Hypothalamus (tissue), 51 donors: ENCODE results near the gene ATP5ME.
"Not testable (repeated sequence)": the region's sequence is repeated elsewhere in the genome, so short reads cannot be mapped to it uniquely, and the experiment has no call there.

ENCODE experiments used
- DNase-seq, 51 donors: peaks; one replicate each; lab custom pipeline; 2025; lab: John Stamatoyannopoulos, UW

Gene ATP5ME

DNA sequence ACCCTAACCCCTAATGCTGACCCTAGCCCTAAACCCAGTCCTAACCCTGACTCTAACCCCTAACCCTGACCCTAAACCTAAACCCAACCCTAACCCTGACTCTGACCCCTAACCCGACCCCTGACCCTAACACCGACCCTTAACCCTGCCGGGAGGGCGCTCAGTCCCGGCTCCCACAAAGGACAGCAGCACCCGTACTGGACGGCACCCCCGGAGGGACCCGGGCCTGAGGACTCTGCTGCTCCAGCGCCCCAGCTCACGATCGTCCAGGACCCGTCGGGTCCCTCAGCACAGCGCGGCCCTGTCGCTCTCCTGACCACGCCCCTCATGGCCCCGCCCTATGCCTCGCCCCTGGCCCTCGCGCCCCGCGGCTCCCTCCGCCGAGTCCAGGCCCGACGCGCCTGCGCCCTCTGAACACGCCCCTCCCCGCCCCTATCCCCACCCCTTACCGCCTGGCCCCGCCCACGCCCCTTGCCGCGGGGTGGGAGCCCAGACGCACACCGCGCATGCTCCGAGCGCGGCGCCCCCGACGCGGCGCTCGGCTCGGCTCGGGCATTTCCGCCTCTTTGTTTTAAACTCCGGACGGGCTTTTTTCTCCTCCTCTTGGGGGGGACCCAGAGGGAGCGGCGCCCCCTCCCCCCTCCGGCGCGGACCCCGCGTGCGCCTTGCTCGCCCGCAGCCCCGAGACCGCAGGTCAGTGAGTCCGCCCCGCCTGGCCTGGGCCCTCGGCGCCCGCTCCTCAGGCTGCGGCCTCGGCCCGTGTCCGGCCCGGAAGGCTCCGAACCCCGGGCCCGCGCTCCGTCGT is 31.4 kb upstream of the ATP5ME start, which contains the start of gene PCGF3:
PCGF3 (plus strand) TSS at position 555 of the 805 bp plus-strand sequence. CDS start 27,849 bp downstream, outside the sequence.
- DNase-seq, result peak; percentile 62 to 97 (median 92)

DNA sequence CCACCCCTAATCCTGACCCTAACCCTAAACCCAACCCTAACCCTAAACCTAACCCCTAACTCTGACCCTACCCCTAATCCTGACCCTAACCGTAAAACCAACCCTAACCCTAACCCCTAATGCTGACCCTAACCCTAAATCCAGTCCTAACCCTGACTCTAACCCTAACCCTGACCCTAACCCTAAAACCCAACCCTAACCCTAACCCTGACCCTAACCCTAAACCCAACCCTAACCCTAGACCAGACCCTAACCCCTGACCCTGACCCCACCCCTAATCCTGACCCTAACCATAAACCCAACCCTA is 30.8 kb upstream of the ATP5ME start:
- no peak for DNase-seq

DNA sequence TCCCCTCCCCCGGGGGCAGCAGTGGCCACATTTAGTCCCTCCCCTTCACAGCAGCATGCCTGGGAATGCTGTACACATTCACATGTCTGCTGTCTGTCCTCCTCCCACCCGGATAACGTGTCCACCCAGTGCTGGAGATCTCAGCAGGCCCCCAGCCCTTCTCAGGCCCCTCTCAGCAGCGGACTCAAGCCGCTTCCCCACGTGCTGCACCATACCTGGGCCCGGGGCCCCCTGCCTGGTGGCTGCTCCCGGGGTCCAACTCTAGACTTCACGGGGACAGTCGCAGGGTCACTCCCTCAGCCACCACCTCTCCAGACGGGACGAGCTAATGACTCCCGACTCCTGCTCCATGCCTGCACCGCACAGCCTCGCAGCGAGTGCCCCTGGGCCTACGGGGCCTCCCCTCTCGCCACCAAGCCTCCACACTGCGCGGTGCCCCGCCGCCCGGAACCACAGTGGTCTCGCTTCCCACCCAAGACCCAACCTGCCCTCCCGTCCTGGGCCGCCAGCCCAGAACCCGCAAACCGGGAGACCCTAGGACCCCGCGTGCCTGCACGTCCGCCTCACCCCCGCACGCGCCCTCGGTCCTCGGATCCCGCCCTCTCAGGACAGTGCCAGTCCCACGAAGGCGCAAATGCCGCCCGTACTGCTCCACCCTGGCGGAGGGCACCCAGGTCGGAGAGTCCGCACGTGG is 30.3 kb upstream of the ATP5ME start:
- no peak for DNase-seq

DNA sequence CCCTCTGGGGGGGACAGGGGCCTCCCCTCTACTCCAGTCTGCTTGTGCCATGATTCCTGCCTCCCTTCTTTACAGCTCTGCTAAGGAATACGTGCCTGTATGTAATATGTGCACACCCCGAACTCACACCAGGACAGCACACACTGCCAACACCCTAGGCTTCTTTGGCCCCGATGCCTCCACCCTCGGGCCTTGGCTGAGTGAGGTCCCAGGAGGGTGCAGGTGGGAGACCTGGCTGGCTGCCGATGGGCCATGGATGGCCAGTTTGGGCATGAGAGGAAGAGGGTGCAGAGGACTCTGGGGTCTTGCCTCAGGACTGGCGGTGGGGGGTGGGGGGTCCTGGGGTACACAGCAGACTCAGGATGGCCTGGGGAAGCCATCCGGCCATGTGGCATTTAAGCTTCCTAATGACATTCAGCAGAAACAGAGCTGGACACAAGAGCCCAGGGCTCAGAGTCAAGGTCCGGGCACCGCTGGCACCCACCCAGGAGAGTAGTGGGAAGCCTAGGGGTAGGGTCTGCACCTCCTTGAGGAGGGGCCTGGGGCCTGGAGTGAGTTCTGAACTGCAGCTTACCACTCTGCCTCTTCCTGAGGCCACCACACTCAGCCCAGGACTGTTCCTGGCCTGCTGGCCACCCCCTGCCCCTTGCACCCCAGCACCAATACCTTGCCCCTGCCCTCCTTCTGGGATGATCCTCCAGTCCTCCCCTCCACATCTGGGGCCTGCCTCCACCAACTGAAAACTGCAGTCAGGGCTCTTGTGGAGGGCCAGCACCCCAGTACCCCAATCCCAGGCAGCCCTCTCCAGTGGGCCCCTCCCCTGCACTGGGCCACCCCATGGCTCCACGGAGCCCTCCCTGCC is 29.5 kb upstream of the ATP5ME start:
- no peak for DNase-seq

DNA sequence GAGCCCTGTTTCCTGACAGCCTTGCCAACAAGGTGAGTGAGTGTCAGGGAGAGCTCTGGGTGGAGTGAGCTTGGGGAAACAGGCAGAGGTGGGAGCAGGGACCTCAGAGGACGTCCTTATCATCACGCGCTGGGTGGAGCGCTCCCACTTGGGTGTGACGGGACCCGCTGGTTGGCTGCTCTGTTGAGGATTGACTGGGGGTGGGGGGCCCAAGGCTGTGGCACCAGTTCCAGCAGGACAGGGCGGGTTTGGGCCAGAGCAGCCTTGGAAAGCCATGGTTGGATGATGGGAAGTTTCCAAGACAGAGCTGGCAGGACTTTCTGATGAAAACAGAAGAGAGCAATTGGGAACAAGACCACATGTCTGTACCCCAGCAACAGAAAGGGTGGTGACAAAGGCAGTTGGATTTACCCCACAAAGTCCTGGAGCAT is 28.6 kb upstream of the ATP5ME start:
- peak in 3 of 51 donors; percentile 5 to 36 (median 19) for DNase-seq

DNA sequence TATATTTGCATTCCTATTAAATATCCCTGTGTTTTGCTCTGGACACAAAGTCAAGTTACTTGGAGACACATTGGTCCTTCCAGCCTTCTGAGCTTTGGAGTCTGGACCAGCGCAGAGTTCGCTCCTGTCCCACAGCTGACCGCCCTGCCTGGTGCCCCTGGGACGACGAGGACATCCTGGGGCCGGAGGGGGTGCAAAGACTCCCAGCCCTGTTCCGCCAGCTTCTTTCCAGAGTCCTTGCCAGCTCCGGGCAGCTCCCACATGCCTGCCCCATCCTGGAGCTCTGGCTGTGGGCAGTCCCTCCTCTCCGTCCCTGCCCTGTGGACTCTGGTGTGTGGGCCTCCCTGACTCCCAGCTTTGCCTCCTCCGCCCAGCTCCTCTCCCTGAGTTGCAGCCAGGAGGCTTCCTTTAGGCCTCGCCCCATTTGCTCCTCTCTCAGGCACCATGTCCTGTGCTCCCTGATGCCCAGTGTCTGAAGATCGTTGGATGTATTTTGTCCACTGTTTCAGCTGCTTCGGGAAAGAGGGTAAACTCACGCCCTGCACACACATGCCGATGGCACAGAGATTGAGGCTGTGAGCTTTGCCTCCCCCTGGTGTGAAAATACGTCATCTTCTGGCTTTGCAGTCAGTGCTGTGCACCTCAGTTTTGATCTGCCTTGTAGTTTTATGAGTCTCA is 26.6 kb upstream of the ATP5ME start:
- DNase-seq, result no peak

DNA sequence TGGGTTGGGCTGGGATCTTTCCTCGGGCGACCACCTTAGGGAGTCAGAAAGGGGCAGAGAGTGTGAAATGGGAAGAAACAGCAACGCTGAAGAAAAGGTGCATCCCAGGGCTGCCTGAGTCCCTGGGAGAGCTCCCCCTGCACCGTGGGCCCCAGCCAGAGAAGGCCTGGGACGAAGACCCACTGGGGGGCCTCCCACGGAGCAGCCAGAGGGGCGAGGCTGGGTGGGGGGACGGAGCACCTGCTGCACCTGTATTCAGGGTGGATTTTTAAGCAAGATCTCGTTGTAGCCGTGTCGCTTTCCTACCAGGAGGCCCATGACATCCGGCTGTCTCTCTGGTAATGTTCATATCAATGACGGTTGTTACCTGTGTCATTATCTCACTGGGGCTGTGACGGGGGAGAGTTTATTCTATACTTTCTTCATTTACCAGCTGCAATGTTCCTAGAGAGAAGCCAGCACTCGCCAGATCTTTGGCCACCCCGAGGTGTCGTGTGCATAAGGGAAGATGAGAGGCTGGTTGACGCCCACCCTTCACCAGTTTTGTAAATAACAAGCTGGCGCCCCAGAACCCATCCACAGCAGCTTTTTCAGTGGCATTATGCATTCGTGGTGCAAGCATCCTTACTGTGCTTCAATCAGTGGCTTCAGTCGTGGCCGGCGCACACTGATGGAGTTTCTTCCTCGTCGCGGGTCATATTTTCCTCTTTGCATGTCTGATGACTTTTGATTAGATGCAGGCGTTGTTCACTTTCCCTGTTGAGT is 25.9 kb upstream of the ATP5ME start:
- DNase-seq, result no peak

DNA sequence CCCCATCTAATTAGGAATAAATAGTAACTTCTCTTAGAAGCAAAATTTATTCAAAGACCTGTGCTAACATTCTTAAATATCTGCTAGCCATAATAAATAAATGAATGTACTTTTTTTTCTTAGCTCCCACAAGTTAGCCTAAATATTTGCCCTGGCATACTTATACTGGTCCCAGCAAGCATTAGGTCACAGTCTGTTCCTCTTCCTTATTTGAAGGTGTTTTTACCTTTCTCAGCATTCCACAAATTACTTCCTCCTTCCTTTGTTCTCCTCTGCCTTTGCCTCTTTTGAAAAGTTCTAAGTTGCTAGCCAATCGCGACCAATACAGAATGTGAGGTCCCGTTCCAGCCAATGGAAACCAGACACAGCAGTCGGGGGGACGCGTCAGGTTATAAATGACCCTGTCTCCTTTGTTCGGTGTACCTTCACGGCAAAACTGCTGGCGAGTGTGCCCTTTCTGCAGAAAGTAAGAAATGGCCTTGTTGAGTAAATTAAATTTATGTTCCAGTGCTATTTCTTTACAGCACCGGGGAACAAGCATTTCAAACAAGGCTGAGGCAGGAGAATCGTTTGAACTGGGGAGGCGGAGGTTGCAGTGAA is 20.4 kb upstream of the ATP5ME start:
- not testable (repeated sequence) for DNase-seq

DNA sequence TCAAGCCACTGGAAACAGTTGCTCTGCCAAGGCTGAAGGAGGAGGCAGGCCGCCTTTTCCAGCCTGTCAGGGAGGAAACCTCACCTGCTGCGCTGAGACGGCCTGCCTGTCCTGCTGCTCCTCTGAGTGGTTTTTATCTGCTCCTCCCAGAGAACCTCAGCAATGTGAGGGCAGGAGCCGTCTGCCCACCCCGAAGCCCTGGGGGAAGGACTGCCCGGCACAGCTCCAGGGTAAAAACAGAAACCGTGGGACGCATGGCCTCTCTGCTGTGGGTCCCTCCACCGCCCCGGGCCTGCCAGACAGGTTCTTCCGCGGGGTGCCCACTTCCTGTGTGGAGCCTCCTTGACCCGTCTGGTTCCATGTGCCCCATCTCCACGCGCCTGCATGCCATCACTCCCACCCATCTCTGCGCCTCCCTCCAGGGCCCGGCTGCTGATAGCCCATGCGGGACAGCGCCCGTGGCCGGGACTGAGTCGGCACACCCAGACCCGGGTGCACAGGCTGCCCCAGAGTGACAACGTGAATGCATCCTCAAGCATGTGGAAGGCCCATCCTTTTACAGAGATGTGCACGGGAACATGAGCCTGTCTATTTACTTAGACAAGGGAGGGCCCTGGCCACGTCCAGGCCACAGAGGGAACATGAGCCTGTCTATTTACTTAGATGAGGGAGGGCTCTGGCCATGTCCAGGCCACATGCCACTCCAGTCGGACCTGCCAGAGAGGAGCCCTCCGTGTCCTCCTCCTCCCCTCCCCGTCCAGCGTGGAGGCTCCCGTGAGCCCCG is 18.9 kb upstream of the ATP5ME start:
- DNase-seq, result no peak

DNA sequence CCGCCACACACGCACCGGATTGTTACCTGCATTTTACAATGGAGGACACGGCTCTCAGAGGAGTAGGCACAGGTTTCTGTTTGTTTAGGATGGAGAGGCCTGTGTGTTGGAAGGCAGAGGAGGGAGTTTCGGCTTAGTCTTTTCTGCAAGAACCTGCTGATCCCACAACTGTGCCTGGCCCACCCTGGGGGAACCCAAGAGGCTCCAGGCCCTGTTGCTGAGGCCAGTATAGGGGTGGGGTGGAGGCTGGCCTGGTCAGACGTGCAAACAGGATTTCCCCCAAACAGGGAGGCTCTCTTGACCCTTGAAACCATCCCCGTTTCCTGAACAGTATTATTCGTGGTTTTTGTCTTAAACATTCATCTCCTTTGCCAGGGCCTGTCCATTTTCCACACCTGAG is 15.6 kb upstream of the ATP5ME start:
- DNase-seq, result no peak

DNA sequence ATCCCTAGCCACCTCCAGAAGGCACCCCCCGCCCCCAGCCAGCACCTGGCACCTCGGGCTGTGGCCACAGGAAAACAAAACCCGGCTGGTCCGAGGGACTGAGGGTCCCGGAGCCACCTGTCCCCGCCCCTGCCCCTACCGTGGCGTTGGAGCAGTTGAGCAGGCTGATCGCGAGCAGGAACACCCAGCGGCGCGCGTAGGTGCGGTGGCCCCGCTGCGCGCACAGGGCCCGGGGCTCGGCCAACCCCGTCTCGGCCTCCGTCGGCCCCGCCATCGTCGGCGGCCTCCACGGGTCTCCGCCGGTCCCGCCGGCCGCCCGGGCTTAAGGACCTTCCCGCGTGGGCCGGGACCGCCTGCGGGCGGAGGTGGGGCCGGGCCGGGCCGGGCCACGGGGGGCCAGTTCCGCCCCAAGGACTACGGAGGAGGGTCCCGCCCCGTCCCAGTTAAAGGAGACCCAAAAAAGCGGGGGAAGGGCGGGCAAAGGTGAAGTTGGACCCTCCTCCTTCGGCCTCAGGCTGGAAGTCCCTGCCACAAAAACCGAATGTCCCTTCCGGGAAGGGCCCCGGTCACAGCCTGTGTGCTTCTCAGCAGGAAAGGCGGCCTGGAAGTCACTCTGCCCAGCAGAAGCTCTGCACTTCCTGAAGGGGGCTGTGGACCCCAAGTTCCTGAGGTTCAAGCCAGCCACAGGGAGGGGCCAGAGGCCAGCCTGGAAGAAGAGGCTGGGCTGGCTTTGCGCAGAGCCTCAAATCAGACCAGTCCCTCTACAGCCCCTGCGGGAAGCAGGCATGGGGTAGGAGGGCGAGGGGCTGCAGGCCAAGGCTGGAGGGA is 15.0 kb upstream of the ATP5ME start, which contains the start of gene SLC49A3:
SLC49A3 (minus strand) TSS at position 298 of the 828 bp plus-strand sequence; CDS start at position 274, 24 bp downstream.
- DNase-seq, result no peak

DNA sequence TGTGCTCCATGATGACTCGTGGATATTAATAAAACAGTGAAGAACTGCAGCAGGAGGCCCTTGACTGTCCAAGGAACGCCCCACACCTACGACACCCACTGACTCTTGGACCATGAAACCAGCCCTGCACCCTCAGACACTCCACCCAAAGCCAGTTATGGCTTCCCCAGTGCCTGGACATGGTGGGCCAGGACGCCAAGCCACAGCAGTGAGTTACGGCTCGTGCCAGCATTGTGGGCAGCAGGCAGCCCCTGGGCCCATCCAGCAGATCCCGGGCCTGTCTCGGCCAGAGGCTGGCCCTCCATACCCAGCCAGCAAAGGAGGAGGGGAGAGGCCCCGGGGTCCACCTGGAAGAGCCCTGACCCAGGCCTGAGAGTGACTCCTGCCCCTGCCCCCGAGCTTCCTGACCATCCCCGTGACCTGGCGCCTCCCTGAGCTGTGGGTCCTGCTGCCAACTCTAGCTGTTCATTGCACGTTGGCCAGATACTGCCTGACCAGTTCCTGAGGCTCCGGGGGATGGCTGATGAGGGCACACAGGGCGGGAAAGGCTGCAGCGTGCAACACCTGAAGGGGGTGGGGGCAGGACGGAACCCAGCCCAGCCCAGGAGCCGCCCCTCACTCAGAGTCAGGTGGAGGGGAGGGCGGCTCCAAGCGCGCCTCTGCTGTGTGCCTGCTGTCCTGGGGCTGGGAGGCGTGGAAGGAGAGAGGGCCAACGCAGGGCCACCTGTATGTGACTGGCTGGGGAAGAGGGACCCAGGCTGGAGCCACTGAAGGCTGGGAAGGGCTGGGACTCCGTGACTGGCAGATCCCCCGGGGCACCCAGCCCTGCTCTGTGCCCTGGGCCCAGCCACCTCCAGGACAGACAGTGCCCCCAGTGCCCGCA is 14.1 kb upstream of the ATP5ME start:
- no peak for DNase-seq

DNA sequence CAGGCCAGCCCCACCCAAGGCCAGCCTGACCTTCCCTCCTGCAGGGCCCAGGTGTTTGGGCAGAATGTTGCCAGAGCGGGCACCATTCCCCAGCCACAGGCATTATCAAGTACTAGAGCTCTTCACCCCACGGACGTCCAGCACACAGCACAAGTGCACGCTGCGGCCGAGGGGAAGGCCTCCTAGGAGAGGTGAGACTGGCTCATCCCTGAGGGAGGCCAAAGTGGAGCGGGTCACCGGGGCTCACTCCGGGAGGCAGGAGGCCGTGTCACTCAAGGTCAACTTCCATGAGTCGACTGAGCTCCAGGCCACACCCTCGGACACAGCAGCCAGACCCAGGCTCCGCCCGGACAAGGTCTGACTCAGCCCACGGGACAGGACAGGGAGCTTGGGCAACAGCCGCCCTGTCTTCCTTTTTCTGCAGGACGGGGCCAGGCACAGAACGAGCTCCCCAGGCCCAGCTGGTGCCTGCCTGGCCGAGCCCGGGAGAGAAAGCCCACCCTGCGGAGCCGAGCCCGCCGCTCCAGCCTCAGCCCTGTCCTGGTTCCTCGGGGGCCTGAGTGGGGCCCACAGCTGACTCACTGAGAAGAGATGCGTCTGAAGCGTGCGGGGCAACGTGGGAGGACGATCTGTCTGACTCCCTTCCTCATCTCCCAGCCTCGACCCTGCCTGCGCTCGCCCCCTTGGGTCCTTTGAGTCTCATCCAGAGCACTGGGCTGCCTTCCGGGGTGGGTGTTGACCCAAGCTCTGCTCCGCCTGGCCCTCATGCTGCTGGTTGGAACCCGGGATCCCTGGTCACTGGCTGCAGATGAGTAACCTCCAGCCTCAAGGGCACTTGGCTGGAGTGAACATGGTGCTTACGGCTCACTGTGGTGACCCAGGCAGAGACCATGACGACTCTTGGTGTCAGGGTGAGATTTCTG is 13.2 kb upstream of the ATP5ME start:
- DNase-seq, result peak in 3 of 51 donors; percentile 18 to 43 (median 37)

DNA sequence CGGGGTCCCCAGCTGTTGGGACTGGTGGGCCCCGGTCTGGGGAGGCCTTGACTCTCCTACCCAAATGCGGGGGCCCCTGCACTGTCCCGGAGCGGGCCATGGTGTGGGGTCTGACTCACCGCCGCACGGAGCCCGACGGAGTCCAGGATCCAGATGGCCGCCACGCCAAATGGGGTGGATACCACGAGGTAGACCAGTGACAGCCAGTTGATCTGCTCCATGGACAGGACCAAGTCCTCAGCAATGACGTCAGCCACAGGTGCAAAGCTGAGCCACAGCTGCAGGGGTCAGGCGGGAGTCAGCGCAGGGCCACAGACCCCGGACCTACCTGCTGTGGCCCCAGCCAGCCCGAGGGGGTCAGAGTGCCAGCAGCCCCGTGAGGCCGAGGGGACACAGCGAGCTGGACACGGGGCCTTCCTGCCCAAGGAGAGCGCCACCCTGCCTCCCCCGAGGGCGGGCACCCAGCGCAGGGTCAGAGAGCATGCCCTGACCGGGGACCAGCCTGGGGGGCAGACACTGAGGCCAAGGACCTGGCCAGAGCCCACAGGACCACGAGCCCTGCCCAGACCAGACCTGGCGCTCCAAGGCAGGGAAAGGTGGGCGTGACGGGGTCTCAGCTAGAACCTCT is 12.5 kb upstream of the ATP5ME start:
- DNase-seq, result no peak
